ENCODE results near the gene BCL11A.

BCL11A gene

GRCh38 chr2:60523963-60524362, 29.5 kb downstream of the BCL11A start:
- DNase-seq: no peak

DNA sequence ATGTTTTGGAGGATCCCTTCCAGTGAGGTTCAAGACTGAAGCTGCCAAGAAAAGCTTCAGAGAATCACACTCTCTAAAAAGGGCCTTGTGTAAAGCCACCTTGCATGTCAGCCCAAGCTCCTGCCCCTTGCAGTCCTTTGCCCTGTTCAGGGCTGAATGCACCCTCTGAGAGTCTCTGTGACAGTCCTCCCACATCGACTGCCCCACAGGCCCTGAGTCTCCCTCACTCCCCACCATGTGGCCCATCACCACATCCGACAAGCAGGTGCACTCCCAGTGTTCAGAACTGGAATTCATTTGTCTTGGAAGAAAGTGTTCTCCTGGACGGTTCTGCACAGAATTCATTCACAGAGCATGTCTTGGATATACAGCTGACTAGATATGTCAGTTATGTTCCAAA, 31.0 kb downstream of the BCL11A start:
- DNase-seq: no peak

DNA sequence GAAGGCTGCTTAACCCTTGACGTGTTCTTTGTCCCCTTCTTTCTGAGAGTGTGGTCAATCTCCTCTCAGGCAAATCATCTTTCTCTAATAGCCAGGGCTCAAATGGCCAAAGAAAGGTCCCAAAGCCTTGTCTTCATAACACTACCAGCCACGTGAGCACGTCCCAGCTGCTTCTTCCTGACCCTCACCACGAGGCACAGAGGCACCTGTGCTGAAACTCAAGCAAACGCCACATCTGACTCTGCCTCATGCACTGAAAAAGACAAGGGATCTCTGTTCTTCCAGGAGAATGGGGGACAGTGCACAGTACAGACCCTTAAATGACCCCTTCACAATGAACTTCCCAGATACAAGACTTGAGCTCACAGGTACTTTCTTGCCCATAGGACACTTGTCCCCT, 31.8 kb downstream of the BCL11A start:
- DNase-seq: no peak

DNA sequence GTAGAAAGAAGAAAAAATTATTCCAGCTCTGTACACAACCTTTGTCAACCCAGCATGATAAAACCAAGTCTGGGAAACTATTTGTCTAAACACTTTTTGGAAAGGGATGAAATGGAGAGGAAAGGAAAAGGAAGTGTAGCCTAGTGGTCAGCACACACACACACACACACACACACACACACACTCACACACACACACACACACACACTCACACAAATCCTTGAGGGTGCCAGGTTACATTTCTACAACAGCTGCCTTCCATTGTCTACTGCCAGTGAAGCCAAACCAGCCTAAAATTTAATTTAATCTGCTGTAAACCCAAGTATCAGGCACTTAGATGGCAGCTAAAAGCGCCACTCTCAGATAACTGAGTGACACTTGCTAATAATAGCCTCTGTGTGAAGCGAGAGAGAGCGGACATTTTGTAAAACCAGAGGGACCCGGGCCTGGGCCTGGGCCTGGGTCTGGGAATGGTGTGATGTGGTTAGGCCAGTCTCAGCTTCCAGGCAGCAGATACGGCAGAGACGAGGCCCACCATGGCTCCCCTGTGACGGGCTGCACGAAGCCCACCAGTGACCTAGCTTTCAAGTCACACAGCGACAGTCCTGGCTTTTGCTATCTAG, 32.4 kb downstream of the BCL11A start:
- DNase-seq: no peak

DNA sequence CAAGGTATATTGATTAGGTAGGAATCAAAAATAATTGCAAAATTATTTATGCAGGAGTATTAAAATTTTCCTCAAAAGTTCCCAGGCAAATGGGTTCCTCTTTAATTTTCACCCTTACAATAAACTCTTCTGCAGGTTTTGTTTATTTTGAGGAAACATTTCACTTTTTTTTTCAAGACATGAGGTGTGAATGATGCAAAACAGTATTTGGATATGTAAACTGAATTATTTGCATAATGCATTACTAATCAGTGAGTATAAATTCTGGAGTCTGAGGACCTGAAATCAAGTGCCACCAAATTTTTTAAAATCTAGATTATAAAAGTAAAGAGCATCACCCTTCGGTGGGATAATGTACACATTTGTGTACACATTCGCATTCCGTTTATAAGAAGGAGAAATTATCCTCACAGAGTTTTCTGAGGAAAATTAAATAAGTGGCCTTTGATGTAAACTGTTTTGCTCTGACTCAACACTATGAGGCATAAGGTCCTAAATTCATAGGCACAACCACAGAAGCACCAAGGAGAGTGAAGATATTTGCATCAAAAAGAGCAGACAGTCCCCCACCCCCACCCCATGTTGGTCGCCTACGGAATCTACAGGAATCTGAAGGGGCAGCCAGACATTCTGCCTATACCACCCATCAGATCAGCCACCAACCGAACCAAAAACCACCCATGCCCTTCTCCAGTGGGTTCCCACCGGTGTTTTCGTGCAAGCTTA, 33.1 kb downstream of the BCL11A start:
- DNase-seq: no peak

DNA sequence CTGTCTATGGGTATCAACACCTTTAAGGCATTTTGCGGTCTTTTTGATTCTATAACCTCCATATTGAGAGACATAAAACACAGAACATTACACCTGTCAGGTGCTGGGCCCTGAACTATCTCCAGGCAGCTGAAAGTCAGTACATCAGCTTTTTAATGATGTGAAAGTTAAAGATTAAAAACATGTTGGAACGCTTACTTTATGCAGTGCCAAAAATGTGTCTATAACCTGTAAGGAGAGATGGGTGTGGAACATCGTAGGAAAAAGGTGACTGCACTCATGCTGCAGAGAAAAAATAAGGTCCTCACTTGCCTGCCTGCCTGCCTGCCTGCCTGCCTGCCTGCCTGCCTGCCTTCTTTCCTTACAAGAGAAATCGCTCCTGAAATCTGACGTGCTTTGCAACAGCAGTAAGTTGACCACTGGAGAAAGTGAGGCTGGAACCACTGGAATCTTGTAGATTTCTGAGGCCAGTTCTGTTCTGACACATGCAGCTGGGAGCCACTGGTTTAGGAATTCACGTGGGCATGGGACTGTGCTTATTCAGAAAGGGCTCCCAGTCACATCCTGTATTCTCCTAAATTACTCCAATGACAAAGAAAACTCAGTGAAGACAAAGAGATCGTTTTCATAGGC, 34.1 kb downstream of the BCL11A start:
- DNase-seq: no peak

DNA sequence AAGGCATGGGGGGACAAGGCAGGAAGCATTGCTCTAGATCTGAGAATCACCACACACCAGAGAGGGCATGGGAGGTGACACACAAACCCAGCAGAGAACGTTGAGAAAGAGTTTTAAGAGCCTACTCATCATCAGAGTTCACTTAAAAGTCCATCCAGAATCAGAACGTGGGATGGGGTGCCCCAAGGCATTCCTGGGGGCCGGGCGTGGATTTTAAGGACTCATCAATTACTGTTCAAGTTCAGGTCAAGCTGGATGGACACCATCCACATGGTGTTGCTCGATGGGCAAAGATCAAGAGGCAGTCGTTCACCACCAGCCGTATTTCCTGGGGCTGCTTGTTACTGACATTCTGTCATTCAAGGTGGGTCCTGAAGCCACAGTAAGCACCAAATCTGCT, 34.9 kb downstream of the BCL11A start:
- DNase-seq: no peak

GRCh38 chr2:60517446-60517845, 36.0 kb downstream of the BCL11A start:
- DNase-seq: no peak

GRCh38 chr2:60516826-60517225, 36.6 kb downstream of the BCL11A start:
- DNase-seq: no peak

DNA sequence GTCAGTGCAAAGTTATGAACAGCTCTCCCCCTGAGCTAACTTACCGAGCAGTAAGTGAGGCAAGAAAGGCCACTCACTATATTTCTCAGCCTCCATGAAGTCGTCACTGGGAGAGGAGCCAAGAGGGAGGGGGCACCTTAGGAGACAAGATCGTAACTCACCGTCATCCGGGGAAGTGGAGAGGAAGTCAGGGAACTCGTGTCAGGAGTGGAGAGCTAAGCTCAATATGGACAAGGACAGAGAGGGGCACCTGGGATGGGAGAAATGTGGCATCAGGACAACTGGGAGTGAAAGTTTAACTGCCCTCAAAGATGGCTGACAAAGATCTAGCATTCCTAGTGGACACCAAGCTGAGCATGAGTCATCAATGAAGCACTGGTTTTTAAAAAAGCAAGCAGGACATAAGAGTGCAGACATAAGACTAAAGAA, 37.1 kb downstream of the BCL11A start:
- DNase-seq: no peak

DNA sequence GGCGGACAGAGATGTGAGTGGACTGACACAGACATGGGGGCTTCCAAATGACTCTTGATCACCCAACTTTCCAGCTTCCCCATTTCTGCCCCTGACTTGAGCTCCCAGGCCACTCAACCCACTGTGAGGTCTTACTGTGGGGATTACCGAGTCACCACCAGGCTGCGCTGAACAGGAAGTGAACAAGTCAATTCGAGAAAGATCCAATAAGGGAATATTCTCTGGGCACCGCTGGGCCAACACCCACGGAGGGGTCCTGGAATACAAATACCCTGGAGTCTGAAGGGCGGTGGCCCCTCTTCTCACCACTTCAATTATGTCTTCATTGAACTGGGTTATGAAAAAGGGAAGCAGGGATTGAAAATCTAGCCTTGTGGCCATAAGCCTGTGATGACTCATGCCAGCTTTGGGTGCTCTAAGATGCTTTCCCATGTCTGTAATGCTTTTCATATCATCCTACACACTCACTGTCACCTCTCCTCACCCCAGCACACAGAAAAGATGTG, 37.7 kb downstream of the BCL11A start:
- DNase-seq: no peak

DNA sequence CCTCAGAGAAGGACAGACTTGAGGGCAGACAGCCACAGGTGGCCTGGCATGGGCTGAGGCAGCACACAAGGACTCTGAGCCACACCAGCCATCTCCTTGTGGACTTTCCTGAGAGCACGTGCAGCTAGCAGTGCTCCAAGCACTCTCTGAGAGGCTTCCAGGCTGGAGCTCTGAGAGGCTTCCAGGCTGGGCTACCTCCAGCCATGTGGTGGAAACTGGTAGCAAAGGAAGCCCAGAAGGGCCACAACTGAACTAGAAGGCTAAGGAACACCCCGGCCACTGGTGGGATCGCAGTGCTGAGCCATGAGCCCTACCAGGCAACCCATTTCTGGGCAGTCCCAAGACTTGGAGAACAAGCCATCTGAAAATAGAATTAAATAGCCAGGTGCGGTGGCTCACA, 39.5 kb downstream of the BCL11A start:
- DNase-seq: no peak

- no peak for DNase-seq
These were observed 40.3 kb downstream of the BCL11A start for GRCh38 chr2:60513191-60513590.

DNA sequence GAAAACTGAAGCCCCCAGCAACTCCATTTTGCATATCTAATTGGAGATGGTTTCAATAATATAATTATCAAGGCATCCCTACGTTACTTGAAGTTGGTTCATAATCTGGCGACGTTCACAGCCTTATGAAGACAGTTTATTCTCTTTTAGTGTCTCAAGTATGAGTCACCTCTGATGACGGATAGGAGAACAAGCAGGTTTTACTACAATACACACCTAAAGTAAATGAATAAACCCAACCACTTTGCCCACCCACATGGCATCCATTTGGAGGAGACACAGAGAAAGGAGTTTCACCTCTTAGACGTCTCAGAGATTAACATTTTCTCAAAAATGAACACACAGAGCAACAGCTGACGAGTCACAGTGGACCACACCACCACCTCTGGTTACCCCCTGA, 40.8 kb downstream of the BCL11A start:
- no peak for DNase-seq

DNA sequence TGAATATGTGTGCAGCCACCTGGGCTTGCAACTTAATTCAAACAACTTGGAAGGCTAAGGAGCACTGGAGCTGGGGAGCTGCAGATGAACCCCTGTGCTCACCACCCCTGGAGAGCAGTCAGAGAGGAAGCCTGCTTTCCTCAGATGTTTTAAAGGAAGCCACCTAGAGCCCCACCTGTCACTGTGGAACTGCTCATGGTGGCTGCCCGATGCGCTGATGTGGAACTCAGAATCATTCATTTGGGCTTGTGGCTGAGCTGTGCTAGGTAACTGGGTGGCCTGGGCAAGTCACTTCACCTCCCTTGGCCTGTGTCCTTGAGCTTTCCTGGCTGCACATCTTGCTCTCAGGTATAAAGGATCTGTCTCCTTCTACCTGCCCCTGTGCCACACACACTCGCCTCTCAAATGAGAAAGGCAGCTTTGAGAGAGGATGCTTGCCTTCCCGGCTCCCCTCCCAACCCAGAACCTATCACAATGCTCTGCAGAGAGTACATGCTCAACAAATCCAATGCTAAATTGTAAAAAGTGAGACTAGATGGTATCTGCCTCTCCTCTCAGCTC, 41.3 kb downstream of the BCL11A start:
- DNase-seq: no peak

DNA sequence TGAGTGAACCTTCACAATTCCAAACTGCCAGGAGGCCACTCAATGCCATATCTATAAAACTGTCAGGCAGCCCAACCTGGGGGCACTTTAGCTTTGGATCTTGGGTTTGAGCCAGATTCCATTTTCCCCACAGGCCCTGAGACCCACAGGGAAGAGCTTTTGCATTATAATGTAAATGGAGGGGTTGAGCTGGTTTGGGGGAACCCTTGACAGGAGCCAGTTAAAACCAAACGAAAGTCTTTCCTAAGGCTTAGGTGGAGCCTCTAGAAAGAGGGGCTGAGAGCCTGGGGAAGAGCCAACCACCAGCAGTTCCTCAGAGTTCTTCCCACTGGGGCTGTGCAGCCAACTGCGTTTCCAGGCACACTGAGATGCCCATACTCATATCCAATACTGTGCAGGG, 42.7 kb downstream of the BCL11A start:
- DNase-seq: no peak

DNA sequence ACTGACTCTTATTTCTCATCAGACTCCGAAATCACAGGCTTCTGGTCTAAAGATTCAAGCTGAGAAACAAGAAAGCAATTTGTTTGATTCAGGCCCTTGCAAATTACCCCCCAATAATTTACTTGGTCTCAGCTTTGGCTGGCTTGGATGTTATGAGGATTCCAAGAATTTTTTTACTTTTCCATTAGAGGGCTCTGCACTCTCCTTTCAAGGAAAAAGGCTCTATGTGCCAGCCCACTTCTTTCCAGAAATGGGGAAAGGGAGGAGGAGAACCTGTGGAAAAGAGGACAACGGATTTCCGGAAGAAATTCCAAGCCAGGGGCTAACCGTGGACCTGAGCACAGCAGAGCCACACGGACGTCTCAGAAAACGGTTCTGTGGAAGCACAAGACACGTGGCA, 44.4 kb downstream of the BCL11A start:
- no peak for DNase-seq

DNA sequence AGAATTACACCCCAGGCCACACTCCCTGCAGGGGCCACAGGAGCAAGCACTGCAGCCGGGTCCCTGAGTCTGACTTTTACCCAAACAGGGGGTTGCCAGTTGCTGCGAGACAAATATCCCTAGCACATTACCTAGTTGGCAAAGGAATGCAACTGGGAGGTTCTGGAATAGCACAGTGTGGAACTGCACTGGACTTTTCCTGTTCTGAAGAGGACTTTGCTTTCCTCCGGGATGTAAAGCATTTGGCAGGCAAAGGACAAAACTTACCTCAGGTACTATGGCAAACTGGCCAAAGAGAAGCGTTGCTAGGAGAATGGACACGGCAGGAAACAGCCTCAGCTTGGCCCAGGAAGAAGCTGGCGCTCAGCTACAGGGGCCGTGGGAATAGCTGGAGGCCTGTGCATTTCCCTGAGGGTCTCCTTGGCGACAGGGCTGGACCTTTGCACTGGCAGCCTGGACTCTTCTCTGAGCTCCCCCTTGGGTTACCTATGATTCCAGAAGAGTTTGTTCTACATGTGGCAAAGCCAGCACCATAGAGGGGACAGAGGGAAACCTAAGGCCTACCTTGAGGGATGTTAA, 45.0 kb downstream of the BCL11A start:
- no peak for DNase-seq

GRCh38 chr2:60507211-60507965, 46.1 kb downstream of the BCL11A start:
- no peak for DNase-seq

DNA sequence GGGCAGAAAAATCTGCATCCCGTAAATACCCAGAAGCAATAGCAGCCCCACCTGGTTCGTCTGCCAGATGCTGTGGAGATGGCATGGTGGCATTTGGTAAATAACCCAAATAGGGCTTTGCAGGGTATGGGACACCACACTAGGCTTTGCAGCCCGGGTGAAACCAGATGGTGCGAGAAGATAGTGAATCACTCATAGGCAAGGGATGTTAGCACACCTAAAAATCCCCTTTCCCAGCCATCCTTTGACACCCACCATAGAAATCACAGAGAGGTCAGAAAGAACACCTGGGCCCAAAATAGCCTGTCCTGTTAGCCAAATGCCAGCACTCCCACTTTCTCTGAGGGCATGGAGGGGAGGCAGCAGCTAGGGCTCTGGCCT, 47.6 kb downstream of the BCL11A start:
- no peak for DNase-seq

DNA sequence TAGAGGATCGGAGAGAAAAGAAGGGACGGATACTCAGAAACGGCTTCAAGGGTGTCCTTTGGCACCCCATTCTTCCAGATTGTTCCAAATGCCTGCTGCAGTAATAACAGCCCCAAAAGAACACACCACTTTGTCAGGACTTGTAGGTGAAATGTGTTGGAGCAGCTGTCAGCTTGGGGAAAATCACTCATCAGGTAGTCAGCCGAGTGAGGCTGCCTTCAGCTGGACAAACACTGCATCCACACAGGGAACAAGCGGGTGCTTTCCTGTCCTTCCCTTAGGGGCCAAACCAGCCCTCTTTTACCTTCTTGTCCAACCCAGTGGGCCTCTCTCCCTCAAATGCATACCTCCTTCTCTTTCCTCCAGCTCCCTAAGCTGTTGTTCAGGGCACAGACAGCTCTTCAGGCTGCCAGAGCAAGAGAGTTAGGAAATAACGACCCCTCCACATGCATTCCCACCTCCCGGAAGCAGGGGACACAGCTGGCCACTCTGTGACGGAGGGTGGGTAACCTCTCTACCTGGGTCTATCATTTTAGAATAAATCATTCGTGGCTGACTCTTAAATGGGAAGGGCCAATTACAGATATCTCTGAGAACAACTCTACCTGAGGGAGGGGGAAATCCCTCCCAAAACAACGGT, 48.1 kb downstream of the BCL11A start:
- no peak for DNase-seq

DNA sequence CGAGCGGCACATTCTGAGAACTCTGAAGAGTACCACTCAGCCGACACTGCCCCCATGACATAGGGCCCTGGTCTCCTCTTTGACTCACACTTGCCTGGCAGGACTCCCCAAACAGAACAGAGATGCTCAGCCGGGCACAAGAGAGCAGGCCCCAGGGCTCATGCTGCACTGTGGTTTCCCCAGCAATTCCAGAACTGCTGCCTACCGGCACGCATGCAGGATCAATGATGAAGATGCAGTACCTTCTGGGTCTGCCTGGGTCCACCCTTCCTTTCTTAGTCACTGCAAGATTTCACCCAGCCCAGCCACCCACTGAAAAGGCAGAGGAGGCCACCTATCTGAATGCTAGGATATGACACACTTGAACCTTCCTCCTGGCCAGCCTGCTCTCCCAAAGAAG, 49.4 kb downstream of the BCL11A start:
- no peak for DNase-seq
